T47D (cell line): ENCODE measurements around the gene MFAP3.
"Not testable (repeated sequence)": the region's sequence is repeated elsewhere in the genome, so short reads cannot be mapped to it uniquely, and the experiment has no call there.

ENCODE experiments used
- DNase-seq, 2 experiments: peaks; one replicate each; pipeline versions ENCODE4 v3.0.0 to v3.0.0-alpha.2; 2011 to 2012; ENCODE audit warnings: low read depth in 1 of 2, low spot score in 1 of 2
- JUND ChIP-seq: IDR thresholded peaks from 2 replicates; pipeline ENCODE4 v1.6.1; 2012; ENCODE audit warnings: low read depth
- in situ Hi-C: cut with HindIII; loops from 2 replicates; pipeline ENCODE4 v1.10.0; 2016; ENCODE audit warnings: low sequenced_read_pairs, low pct_unique_long_range_greater_than_20kb

MFAP3 gene

GRCh38 chr5:154038707-154039457 lies at the start of gene MFAP3, which contains the start of gene FAM114A2:
TSS of gene MFAP3 (plus strand) at chr5:154038967. CDS start at chr5:154049723, 10,756 bp downstream.
TSS of gene FAM114A2 (minus strand) at chr5:154038910. CDS start at chr5:154034953, 3,957 bp downstream.
- in situ Hi-C loops, result no loop called here
- TF ChIP-seq JUND, result no peak
- peak; percentile 88 to 94 for DNase-seq

- in situ Hi-C loops, result no loop called here
- DNase-seq, result peak in 1 of 2 experiments; percentile 71
- no peak for TF ChIP-seq JUND
Measured at GRCh38 chr5:153991168-153991567, 47.6 kb upstream of the MFAP3 start.

- no peak for DNase-seq
- no peak for TF ChIP-seq JUND
- in situ Hi-C loops, result no loop called here
Measured at GRCh38 chr5:153998010-153998409, 40.8 kb upstream of the MFAP3 start.

- no peak for DNase-seq
- in situ Hi-C loops, result no loop called here
- no peak for TF ChIP-seq JUND
Measured at GRCh38 chr5:153998768-153999167, 40.0 kb upstream of the MFAP3 start.

- in situ Hi-C loops, result no loop called here
- TF ChIP-seq JUND, result no peak
- no peak for DNase-seq
Measured at GRCh38 chr5:153999995-154000394, 38.8 kb upstream of the MFAP3 start.

- in situ Hi-C loops, result no loop called here
- no peak for DNase-seq
- no peak for TF ChIP-seq JUND
Measured at GRCh38 chr5:154000703-154001102, 38.1 kb upstream of the MFAP3 start.

GRCh38 chr5:154002093-154002492 lies 36.7 kb upstream of the MFAP3 start:
- DNase-seq, result no peak
- in situ Hi-C loops, result no loop called here
- TF ChIP-seq JUND, result no peak

GRCh38 chr5:154002511-154003020 lies 36.2 kb upstream of the MFAP3 start:
- in situ Hi-C loops, result no loop called here
- no peak for DNase-seq
- TF ChIP-seq JUND, result no peak

- no peak for DNase-seq
- in situ Hi-C loops, result no loop called here
- no peak for TF ChIP-seq JUND
Measured at GRCh38 chr5:154005648-154006047, 33.1 kb upstream of the MFAP3 start.

GRCh38 chr5:154010660-154011059 lies 28.1 kb upstream of the MFAP3 start:
- in situ Hi-C loops, result no loop called here
- DNase-seq, result no peak
- no peak for TF ChIP-seq JUND

- in situ Hi-C loops, result no loop called here
Measured at GRCh38 chr5:154015071-154015693, 23.6 kb upstream of the MFAP3 start.

GRCh38 chr5:154018919-154019318 lies 19.8 kb upstream of the MFAP3 start:
- DNase-seq, in situ Hi-C loops: not testable (repeated sequence)

More at GRCh38 chr5:154015071-154015693, 23.6 kb upstream of the MFAP3 start:
- no peak for TF ChIP-seq JUND
- no peak for DNase-seq

GRCh38 chr5:154025951-154026350 lies 12.8 kb upstream of the MFAP3 start:
- in situ Hi-C loops, result no loop called here
- no peak for TF ChIP-seq JUND
- DNase-seq, result no peak
